HG03064 (cell line): ENCODE measurements around the gene SELL.
"Not testable (repeated sequence)": the region's sequence is repeated elsewhere in the genome, so short reads cannot be mapped to it uniquely, and the experiment has no call there.

ENCODE experiments used
- ATAC-seq: cut with Tn5 transposase; IDR thresholded peaks from one replicate; pipeline ENCODE4 v1.9.1; 2021; ENCODE audit warnings: low read depth; ENCODE audit not compliant: unreplicated experiment

Gene SELL

GRCh38 chr1:169711469-169712308, at the start of gene SELL:
SELL (minus strand) TSS chr1:169711620; CDS start chr1:169711498, 122 bp downstream.
- peak; percentile 85 for ATAC-seq

- ATAC-seq, result no peak
Observed at GRCh38 chr1:169759038-169759437, 47.6 kb upstream of the SELL start.

- ATAC-seq, result no peak
Observed at GRCh38 chr1:169753549-169753948, 42.1 kb upstream of the SELL start.

- no peak for ATAC-seq
Observed at GRCh38 chr1:169750041-169750440, 38.6 kb upstream of the SELL start.

- ATAC-seq, result no peak
Observed at GRCh38 chr1:169746550-169746949, 35.1 kb upstream of the SELL start.

- ATAC-seq, result no peak
Observed at GRCh38 chr1:169745015-169745861, 33.8 kb upstream of the SELL start.

GRCh38 chr1:169741666-169742394, 30.4 kb upstream of the SELL start:
- no peak for ATAC-seq

GRCh38 chr1:169739980-169740379, 28.6 kb upstream of the SELL start:
- no peak for ATAC-seq

GRCh38 chr1:169733924-169734323, 22.5 kb upstream of the SELL start, which contains the start of gene SELE:
SELE (minus strand) TSS chr1:169734079; CDS start chr1:169733612, 467 bp downstream.
- ATAC-seq, result no peak

GRCh38 chr1:169731446-169731845, 20.0 kb upstream of the SELL start:
- ATAC-seq, result no peak

GRCh38 chr1:169729991-169730390, 18.6 kb upstream of the SELL start:
- ATAC-seq, result no peak

- ATAC-seq, result no peak
Observed at GRCh38 chr1:169727307-169727706, 15.9 kb upstream of the SELL start.

- ATAC-seq, result no peak
Observed at GRCh38 chr1:169726851-169727250, 15.4 kb upstream of the SELL start.

- ATAC-seq, result no peak
Observed at GRCh38 chr1:169725930-169726329, 14.5 kb upstream of the SELL start.

GRCh38 chr1:169724168-169724567, 12.7 kb upstream of the SELL start:
- ATAC-seq, result no peak

- ATAC-seq, result no peak
Observed at GRCh38 chr1:169723763-169724162, 12.3 kb upstream of the SELL start.

GRCh38 chr1:169722779-169723178, 11.4 kb upstream of the SELL start:
- no peak for ATAC-seq

- not testable (repeated sequence) for ATAC-seq
Observed at GRCh38 chr1:169715100-169715499, 3.7 kb upstream of the SELL start.

- not testable (repeated sequence) for ATAC-seq
Observed at GRCh38 chr1:169713090-169713489, 1.7 kb upstream of the SELL start.

GRCh38 chr1:169712309-169712631, 850 bp upstream of the SELL start:
- ATAC-seq, result no peak

- no peak for ATAC-seq
Observed at GRCh38 chr1:169708647-169709046, 2.8 kb downstream of the SELL start.
